AG04449 (cell line): ENCODE measurements around the gene VWA2.

Experiments used
- CTCF ChIA-PET: fragments of 350-600 bp; formaldehyde crosslinking; extraction: SDS; loops from one replicate; lab custom pipeline; 2021; ENCODE audit warnings: antibody characterized with exemption; lab: Yijun Ruan, JAX
- POLR2A ChIA-PET: fragments of 400-600, 350-600 bp; formaldehyde crosslinking; extraction: SDS; loops from one replicate; lab custom pipeline; 2020; ENCODE audit warnings: antibody characterized with exemption, inconsistent platforms; lab: Yijun Ruan, JAX
- DNase-seq: peaks from one replicate; pipeline ENCODE4 v3.0.0-alpha.2; 2010; ENCODE audit warnings: low read depth, low spot score
- H3K4me3 ChIP-seq: 2 replicates; pipeline ENCODE4 v1.5.1; 2011; ENCODE audit warnings: low read depth, mild to moderate bottlenecking, control low read depth, low read length
- CTCF ChIP-seq: IDR thresholded peaks from one replicate; pipeline ENCODE4 v1.5.1; 2011; ENCODE audit warnings: mild to moderate bottlenecking, moderate library complexity, low read length, control low read depth, inconsistent platforms; ENCODE audit not compliant: insufficient read depth; ENCODE audit errors: missing control alignments

VWA2 gene

GRCh38 chr10:114265392-114266053, 26.5 kb downstream of the VWA2 start:
- no peak overlapping the region for H3K4me3 ChIP-seq
- TF ChIP-seq CTCF: no peak
- CTCF ChIA-PET: interaction anchor here (1.5 kb wide), 1 partner anchor 38 kb away, joined by 5 read pairs; no protein-coding TSS in a partner anchor
- DNase-seq: no peak
- POLR2A ChIA-PET: no interaction called here

- DNase-seq: no peak
- H3K4me3 ChIP-seq: no peak overlapping the region
- CTCF ChIA-PET: interaction anchor here (1.5 kb wide), 1 partner anchor 37 kb away, joined by 5 read pairs; no protein-coding TSS in a partner anchor
- TF ChIP-seq CTCF: no peak
- POLR2A ChIA-PET: no interaction called here
These were observed 27.5 kb downstream of the VWA2 start for GRCh38 chr10:114266521-114266920.

- CTCF ChIA-PET: interaction anchor here (5.4 kb wide), 1 partner anchor 33 kb away, joined by 27 read pairs; no protein-coding TSS in a partner anchor
- POLR2A ChIA-PET: interaction anchor here (1.2 kb wide), 1 partner anchor 33 kb away, joined by 3 read pairs; no protein-coding TSS in a partner anchor
- peak; percentile 0 for DNase-seq
- no peak for TF ChIP-seq CTCF
- H3K4me3 ChIP-seq: no peak overlapping the region
These were observed 32.2 kb downstream of the VWA2 start for GRCh38 chr10:114271075-114271778.

GRCh38 chr10:114271779-114272167, 32.7 kb downstream of the VWA2 start:
- no peak for TF ChIP-seq CTCF
- CTCF ChIA-PET: interaction anchor here (0.8 to 5.4 kb wide), 2 partner anchors 16 to 32 kb away, joined by 3 to 27 read pairs; no protein-coding TSS in a partner anchor

GRCh38 chr10:114272696-114273095, 33.6 kb downstream of the VWA2 start:
- POLR2A ChIA-PET: interaction anchor here (1.1 kb wide), 1 partner anchor 34 kb away, joined by 4 read pairs; no protein-coding TSS in a partner anchor
- TF ChIP-seq CTCF: no peak
- H3K4me3 ChIP-seq: no peak overlapping the region
- no peak for DNase-seq
- CTCF ChIA-PET: interaction anchor here (0.8 to 5.4 kb wide), 2 partner anchors 17 to 31 kb away, joined by 3 to 27 read pairs; no protein-coding TSS in a partner anchor

More at GRCh38 chr10:114271779-114272167, 32.7 kb downstream of the VWA2 start:
- POLR2A ChIA-PET: interaction anchor here (1.1 to 1.2 kb wide), 2 partner anchors 33 to 35 kb away, joined by 3 to 4 read pairs; no protein-coding TSS in a partner anchor
- DNase-seq: peak; percentile 79
- no peak overlapping the region for H3K4me3 ChIP-seq

GRCh38 chr10:114273910-114274309, 34.9 kb downstream of the VWA2 start:
- POLR2A ChIA-PET: no interaction called here
- CTCF ChIA-PET: interaction anchor here (0.6 to 5.4 kb wide), 2 partner anchors 30 to 1117 kb away, joined by 3 to 27 read pairs; no protein-coding TSS in a partner anchor

More at GRCh38 chr10:114273910-114274309, 34.9 kb downstream of the VWA2 start:
- no peak for TF ChIP-seq CTCF
- DNase-seq: no peak
- no peak overlapping the region for H3K4me3 ChIP-seq
